GM10847 (cell line): Measurements from ENCODE around the gene RNF207.

Source experiments
- POLR2A ChIP-seq: IDR thresholded peaks from 2 replicates; pipeline ENCODE4 v1.6.1; 2011; ENCODE audit not compliant: insufficient read length; ENCODE audit errors: extremely low read depth

RNF207 gene

DNA sequence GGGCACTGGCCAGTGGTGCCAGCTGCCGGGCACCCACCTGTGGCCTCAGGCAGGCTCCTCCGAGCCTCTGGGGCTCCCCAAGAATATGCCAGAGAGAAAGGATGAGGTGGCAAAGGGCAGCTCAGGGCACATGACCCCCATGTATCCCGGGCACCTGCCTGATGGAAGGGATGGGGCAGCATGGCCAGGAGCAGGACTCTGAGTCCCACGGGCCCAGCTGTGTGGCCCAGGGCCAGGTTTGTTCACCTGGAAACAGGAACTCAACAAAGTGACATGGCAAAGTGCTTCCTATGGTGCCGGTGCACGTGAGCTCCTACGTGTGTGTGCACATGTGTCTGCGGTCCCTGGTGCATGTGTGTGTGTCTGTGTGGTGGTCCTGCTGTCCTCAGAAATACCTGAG lies 64.5 kb downstream of the RNF207 start:
- TF ChIP-seq POLR2A, result no peak
